ENCODE data around the gene RBM47.

The RBM47 gene

DNA sequence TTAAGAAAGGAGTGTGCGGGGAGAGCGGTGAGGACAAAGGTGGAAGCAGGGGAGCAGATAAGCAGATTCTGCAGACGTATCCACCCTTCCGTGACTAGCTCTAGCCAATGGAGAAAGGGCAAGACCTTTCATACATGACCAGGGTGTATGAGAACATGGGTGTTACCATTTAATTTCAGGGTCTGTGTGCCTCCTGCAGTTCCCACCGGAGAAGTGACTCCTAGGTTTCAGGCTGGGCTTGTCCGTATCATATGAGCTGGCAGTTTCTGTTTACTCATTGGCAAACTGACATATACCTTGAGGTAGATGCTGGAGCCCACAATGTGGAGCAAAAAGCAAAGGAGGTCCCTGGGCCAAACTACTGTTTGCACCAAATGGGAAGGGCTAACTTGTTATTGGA, 6.8 kb downstream of the RBM47 start:
- no peak for DNase-seq

DNA sequence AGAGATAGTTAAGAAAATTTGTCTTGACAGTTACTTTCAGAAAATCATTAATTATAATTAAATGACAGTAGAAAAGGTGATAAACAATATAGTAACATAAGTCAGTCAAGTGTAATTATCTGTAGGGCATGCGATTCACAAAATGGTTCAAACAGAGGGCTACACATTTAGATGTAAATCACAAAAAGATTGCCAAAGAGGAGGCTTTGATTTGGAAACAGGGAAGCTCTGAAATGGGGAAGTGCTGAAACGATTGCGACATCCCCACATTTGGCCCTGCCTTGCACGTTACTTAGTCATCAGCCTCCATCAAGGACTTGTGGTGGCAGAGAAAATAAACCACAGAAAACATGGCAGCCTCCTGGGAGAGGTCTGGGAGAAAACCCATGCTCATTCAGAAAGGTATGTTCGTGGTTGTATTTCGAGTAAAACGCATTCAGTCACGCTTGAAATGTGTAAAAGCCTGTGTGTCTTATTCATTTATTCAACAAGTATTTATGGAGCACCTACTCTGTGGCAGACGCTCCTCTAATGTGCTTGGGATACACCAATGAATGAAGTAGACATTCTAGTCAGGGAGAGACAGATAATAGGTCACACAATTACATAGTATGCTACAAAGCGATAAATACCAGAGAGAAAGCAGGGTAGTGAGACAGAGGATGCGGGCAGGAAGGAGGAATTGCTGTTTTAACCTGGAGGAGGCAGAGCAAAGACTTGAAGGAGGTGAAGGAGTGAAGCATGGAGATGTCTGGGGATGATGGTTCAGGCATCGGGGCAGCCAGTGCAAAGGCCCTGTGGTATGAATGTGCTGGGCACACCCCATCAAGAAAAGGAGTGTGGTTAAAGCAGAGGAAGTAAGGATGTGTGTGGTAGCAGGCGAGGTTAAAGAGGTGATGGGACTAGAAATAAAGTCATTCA, 7.8 kb downstream of the RBM47 start:
- no peak for DNase-seq

DNA sequence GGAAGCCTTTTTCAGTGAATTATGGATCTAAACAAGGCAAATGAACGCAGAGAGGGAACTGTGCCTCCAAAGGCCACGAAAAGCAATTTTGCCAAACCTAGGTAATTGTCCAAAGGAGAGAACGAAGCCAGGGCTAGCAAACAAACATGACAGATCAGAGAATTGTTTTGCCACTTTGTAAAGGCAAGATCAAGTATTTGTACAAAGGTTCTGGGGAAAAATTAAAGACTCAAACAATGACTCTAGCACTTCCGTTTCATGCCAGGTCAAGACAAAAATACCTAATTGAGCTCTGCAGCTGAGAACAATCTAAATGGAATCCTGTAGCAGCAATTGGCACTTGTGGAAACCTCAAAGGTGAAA, 8.5 kb downstream of the RBM47 start:
- no peak for DNase-seq

DNA sequence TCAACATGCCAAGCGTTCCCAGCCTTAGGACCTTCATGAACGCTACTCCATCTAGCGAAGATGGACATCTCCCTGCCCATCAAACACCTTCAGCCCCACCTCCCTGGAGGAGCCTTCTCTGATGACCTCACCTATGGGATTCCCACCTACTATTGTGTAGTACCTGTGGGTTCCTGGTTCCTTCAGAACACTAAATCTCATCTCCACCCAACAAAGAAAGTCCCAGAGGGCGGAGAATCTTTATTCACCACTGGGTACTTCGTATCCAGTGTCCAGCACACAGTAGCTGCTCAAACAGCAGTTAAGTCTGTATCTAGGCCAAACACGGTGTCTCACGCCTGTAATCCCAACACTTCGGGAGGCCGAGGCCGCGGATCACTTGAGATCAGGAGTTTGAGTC, 10.1 kb downstream of the RBM47 start:
- no peak for DNase-seq

DNA sequence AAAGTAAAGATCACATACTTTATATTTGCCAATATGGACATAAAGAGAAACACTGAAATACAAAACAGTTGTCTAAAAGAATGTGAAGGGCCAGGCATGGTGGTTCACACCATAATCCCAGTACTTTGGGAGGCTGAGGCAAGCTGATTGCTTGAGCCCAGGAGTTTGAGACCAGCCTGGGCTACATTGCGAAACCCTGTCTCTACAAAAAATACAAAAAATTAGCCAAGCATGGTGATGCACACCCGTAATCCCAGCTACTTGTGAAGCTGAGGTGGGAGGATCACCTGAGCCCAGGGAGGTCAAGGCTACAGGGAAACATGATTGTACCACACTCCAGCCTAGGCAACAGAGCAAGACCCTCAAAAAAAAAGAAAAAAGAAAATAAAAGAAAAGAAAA, 11.8 kb downstream of the RBM47 start:
- no peak for DNase-seq

DNA sequence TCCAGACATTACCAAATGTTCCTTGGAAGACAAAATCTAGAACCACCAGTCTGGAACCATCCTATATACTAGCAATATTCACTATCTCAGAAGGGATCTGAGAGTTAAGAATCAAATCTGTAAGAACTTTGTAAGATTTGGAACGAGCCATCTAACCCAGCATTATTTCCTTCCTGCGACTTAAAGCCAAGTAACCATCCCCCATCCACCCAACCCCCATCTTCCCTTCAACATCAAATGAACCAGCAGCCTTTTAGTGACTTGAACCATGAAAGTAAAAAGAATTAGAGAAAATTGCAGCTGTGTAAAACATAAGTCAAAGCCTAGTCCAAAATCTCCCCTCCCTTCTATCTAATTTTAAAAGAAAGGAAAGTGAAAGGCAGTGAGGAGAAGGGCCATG, 15.6 kb downstream of the RBM47 start:
- DNase-seq = no peak

DNA sequence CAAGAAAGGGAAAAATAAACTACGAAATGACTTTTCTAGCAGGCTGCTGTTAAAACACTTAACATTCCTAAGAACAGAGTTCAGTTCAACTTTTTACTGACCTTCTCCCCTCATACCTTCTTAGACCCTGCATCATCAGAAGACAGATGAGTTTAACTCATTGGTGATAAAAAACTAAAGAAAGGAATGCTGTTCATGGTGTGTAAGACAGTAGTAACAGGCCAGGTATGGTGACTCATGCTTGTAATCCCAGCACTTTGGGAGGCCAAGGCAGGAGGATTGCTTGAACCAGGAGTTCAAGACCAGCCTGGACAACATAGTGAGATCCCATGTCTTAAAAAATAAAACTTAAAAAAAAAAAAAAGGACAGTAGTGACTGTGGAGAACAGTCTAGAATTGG, 16.2 kb downstream of the RBM47 start:
- no peak for DNase-seq

DNA sequence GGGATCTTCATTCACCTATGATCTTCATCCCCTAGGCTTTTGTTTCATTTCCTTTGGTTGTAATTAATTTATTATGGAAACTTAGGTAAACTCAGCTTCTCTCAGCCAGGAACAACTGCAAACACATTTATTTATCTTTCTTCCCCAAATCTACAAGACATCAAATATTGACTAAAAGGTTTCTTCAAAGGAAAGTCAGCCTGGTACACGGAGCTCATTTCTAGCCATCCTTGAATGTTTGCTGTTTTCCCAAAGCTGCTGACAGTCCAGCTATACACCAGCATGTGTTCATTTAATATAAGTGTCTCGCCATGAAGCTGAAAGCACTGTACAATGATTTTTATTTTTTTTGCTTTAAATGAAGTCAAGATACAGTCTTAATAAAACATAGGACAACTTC, 16.8 kb downstream of the RBM47 start:
- no peak for DNase-seq

DNA sequence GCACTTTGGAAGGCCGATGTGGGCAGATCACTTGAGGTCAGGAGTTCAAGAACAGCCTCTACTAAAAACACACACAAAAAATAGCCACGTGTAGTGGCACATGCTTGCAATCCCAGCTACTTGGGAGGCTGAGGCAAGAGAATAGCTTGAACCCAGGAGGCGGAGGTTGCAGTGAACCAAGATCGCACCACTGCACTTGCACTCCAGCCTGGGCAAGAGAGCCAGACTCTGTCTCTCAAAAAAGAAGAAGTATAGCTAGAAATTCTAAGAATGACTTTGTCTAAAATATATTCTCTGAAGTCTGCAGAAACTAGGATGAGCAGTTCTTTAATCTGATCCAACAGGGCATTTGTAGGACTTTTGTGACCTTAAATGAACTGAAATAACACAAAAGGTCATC, 17.4 kb downstream of the RBM47 start:
- DNase-seq = no peak

DNA sequence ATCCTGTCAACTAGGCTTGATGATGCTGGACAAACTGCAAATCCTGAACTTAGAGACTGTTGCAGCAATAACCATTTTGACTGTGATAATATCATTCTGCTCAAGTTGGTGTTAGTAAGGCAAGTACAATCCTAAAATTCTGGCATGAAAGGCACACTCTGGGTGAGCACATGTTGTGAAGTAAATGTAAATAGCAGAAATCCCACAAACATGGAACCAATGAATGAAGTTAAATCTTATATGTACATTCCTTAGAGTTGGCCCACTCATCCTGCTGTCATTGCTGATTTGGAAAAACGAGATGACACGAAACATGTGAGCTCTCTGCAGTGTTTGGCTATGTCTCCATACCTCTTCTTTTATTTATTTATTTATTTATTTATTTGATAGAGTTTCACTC, 21.0 kb downstream of the RBM47 start:
- no peak for DNase-seq

DNA sequence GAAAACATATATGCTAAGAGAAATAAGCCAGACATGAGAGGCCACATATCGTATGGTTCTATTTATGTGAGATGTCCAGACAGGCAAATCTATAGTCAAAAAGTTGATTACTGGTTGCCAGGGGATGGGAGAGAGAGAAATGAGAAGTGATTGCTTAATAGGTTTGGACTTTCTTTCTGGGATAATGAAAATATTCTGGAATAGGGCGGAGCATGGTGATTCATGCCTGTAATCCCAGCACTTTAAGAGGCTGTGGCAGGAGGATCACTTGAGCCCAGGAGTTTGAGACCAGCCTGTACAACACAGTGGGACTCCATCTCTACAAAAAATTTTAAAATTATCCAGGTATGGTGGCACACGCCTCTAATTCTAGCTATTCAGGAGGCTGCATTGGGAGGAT, 22.4 kb downstream of the RBM47 start:
- DNase-seq = no peak

DNA sequence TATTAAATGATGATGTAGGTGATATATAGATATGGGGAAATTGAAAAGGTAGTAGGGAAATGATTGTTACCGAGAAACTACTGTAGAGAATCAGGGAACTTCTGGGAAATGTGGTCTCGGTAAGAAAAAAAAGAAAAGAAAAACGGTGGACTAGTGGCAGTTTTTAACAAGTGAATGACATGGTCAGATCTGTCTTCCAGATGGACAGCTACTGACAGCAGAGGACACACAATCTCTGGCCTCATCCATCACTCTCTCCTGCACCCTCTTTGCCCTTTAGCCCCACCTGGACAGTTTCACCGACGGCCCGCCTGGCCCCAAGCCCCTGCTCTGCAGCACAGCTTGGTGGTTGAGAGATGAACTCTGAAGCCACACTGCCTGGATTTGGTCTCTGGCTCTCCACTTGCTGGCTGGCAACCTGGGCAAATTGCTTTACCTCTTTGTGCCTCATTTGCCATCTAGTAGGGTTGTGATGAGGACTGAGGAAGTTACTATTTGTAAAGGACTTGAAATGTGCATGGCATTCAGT, 23.4 kb downstream of the RBM47 start:
- no peak for DNase-seq

DNA sequence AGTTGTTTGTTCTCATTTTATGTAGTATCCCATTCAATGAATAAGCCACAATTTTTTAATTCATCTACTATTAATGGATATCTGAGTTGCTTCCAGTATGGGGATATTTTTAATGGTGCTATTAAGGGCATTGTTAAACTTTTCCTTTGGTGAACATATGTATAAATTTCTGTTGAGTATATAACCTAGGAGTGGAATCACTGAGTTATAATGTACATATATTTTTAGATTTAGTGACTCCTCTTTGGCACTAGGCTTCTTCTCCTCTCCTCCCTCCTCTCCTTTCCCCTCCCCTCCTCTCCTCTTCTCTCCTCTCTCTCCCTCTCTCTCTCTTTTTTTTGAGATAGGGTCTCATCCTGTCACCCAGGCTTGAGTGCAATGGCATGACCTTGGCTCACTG, 26.4 kb downstream of the RBM47 start:
- DNase-seq = no peak

DNA sequence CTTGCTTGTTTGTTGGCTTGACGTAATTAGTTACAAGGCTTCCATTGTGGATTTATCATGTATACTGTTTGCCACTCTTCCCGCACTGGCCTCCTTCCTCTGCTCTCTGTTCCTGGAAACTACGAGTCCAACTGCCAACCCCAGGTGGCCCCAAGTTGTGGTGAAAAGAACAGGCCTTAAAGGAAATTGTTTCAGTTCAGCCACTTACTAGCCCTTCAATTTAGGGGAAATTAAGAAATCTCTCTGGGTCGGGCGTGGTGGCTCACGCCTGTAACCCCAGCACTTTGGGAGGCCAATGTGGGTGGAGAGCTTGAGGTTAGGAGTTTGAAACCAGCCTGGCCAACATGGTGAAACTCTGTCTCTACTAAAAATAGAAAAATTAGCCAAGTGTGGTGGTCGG, 28.0 kb downstream of the RBM47 start:
- no peak for DNase-seq

DNA sequence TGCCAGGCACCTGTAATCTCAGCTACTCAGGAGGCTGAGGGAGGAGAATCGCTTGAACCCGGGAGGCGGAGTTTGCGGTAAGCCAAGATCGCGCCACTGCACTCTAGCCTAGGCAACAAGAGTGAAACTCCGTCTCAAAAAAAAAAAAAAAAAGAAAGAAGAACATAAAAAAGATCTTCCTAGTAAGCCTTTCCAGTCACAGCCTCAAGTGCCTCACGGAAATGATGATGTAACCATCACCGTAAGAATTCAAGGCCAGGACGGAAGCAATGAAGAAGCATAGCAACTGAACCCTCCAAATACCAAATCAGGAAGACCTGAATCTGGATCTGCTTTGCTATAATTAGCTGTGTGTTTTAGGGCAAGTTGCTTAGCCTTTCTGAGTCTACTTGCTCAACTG, 28.8 kb downstream of the RBM47 start:
- no peak for DNase-seq

DNA sequence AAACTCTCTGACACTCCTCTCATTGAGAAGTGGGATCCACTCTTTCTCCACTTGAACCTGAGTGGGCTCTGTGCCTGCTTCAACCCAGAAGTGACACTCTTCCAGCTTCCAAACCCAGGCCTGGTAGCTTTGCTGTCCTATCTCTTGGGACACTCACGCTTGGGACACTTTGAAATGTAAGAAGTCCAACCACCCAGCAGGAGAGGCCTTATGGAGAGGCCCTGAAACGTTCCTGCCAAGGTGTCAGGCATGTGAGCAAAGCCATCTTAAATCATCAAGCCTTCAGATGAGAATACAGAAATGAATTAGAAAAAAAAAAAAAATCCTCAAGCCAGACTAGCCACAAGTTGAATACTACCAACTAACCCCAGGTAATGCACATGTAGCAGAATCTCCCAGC, 30.2 kb downstream of the RBM47 start:
- no peak for DNase-seq

DNA sequence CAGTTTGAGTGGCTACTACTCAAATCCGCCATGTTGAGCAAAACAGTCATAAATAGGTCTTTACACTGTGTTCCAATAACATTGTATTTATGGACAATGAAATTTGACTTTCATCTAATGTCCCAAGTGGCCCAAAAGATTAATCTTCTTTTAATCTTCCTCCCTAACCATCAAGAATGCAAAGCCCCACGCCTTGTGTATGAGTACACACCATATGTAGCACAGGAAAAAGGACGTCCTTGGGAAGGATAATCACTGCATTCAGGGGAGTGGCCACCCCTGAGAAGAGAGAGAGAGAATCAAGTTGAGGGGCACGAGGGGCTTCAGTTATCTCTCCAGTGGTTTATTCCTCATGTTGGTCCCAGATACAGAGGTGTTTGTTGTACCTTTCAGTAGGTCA, 33.1 kb downstream of the RBM47 start:
- peak; percentile 56 for DNase-seq

DNA sequence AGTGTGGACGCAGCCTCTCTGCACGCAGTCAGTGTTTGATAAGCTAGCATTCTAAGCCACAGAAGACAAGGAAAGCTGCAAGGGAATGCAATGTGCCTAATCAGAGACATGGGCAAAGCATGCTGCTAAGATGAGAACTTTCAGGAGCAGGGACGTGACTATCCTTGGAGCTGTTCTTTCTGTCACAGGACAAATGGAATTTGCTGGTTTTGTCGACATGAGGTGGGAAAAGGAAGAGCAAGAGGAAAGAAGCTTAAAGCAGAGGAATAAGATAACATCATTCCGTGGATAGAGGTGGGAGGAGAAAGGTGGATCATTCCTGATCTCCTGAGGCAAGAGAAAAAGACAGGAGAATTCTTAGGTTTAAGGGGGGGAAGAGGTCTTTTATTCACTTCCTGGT, 33.7 kb downstream of the RBM47 start:
- DNase-seq = no peak

DNA sequence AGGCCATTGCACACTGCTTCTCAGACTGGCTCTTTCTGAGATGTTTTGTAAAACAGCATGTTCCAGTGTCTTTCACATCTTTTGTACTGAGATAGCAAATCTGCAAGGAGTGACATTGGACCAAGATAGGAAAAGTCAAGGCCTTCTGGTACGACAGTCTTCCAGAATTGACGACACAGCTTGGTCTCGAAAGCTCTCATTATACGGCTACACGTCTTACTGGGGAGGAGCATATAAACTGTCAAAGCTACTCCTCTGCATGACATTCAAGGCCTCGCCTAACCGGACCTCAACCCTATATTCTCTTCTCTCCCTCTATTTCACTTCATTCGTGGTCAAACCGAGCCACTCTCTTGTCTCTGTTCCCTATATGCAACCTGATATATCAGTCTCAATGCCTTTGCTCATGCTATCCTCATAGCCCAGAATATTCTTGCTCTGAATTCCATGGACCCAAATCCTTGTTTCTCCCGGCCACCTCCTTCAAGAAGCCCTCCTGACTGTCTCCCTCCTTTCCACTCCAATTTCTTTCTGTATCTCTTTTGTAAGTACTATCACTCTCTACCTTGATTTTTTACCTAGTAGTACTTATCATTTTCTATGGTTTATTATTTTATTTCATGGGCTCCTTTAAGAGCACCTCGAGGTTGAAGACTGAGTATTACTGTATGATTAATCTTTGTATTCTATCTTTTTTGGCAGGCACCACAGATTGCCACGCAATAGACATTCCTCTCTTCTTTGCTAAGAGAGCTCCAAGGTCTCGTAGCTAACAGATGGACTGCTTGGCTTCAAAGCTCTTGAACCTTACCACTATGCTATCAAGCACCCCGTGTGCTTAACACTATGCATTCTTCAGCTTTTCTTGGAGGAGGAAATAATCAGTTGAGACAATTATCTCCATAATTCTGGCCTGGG, 35.1 kb downstream of the RBM47 start:
- DNase-seq = peak; percentile 45

DNA sequence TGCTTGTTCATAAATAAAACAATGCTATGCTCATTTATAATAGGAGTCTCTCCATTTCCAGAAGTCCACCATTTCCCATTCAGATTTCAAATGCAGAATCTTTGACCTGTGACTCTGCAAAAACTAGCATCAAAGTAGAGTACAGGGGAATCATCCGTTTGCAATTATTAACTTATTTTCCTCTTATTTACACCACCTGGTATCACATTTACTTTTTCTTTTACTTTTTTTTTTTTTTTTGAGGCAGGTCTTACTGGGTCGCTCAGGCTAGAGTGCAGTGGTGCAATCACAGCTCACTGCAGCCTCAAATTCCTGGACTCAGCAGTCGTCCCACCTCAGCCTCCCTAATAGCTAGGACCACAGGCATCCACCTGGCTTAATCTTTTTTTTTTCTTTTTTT, 37.6 kb downstream of the RBM47 start:
- DNase-seq = no peak

DNA sequence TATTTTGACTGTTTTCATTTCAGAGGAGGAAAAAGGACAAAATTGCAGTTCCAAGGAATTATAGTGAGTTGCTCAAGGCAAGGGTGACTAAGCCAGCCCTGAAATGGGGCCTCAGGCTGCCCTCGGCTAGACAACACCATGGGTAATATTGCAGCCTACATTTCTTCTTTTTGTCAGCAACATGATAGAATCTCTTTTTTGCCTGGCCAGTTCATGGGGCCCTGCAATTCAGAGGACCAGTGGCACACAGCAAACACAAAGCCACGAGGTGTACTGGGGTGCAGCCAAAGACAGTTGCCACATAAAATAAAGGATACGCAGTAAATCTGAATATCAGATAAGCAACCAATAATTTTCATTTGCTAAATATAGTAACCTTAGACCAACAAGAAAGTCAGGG, 41.8 kb downstream of the RBM47 start:
- no peak for DNase-seq

DNA sequence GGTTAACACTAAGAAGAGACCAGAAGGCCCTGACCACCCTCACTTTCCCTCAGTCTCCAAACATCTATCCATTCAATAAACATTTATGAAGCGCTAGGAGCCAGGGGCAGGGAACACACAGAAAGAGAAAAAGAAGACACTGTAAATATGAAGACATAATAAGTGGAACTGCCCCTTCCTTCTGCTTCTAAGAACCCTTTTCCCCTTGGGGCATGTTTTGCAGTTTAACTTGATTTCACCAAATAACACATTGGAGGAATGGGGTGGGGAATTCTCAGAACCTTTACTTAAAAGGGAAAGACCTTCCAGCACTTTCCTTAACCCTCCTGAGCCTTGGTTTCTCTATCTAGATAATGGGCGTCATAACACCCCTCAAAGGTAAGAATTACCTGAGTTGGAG, 42.3 kb downstream of the RBM47 start:
- no peak for DNase-seq

DNA sequence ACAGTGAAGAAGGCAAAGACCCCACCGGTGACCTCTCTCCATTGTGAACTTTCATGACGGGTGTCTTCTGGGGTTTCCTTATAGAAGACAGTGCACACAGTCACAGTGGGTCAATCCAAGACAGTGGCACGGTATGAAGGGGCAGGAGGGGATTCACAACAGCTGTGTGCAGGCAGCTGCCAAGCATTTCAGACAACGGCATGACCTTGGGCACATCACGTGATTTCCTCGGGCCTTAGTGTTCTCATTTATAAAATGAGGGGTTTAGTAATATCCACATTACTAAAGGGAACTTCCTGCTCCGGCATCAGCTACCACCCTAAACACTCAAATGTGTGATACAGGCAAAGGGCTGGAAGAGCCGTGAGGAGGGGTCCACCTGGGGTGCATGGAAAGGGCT, 42.9 kb downstream of the RBM47 start:
- DNase-seq = no peak

DNA sequence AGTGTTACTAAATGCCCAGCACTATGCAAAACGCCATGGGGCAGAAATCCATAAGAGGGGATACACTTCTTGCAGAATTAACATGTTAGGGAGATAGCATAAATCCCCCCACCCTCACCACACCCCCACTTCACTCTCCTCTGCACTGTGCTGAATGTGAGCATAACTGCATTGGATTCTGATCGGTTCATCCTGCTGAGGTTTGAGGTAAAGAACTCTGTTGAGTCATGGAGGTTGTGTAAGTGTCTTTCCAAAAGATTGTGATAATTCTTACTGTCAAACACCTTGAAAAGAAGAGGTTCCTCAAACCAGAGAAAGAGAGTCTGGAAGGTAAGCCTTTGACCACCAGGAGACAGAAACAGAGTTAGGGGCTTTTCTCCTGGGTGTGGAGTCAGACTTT, 43.6 kb downstream of the RBM47 start:
- DNase-seq = no peak

All from NCI-H524 treated with DMSO at 0.1 percent for 48 hours (cell line).